Measurements from ENCODE around the gene SFT2D1.

DNA sequence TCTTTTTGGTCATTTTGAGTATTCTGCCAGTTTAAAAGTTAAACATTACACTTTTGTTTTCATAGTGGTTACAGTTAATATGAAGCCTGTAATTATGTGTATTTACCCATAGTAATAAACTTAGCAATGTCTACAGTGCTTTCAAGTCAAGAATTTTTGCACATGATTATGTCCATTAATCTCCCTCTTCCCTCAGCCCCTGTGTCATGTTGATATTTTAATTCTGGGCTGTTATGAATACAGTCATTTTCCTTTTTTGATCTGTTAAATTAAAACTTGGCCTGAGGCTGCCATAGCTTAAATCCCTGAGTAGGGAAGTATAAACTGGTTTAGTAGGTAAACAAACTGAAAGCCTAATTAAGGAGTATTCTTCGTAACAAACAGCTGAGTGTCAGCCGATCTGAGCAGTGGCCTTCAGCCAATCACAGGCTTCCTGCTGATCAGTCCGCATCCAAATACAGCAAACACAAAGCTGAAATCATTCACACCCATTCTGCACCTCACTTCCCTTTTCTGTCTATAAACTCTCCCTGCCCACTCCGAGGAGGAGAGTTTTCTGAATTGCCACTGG, 9.5 kb upstream of the SFT2D1 start:
- TF ChIP-seq, protein P1, sequence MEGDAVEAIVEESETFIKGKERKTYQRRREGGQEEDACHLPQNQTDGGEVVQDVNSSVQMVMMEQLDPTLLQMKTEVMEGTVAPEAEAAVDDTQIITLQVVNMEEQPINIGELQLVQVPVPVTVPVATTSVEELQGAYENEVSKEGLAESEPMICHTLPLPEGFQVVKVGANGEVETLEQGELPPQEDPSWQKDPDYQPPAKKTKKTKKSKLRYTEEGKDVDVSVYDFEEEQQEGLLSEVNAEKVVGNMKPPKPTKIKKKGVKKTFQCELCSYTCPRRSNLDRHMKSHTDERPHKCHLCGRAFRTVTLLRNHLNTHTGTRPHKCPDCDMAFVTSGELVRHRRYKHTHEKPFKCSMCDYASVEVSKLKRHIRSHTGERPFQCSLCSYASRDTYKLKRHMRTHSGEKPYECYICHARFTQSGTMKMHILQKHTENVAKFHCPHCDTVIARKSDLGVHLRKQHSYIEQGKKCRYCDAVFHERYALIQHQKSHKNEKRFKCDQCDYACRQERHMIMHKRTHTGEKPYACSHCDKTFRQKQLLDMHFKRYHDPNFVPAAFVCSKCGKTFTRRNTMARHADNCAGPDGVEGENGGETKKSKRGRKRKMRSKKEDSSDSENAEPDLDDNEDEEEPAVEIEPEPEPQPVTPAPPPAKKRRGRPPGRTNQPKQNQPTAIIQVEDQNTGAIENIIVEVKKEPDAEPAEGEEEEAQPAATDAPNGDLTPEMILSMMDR (IDR thresholded peaks at IDR 0.05) = no peak
- TF ChIP-seq POLR2A (IDR thresholded peaks at IDR 0.05) = no peak
